B cell (primary cell): ENCODE results near the gene UTY. TPM values are rescaled to one million over a fixed set of nuclear protein-coding genes. Genes with fewer than 3 reads are reported as not detected.
A peak's percentile ranks its signal among the peaks of the same experiment; 100 is the strongest.

Source experiments
- ATAC-seq: fragments of 200-7000 bp; cut with Tn5 transposase; one replicate; pipeline ENCODE4 v1.10.0; 2021; ENCODE audit warnings: low read depth, mild to moderate bottlenecking, moderate number of reproducible peaks, moderate library complexity
- CTCF ChIA-PET: fragments of 350-600 bp; sonication (Branson Sonifier 250); formaldehyde crosslinking; loops from one replicate; lab custom pipeline; 2021; ENCODE audit warnings: antibody characterized with exemption, inconsistent platforms; lab: Charles Lee
- POLR2A ChIA-PET: fragments of 350-600 bp; sonication (Branson Sonifier 250); formaldehyde crosslinking; loops from one replicate; lab custom pipeline; 2021; ENCODE audit warnings: antibody characterized with exemption; lab: Charles Lee
- DNase-seq: peaks from one replicate; pipeline ENCODE4 v3.0.0; 2013
- H2AFZ ChIP-seq: 2 replicates; pipeline ENCODE4 v1.6.1; 2012; ENCODE audit warnings: mild to moderate bottlenecking, low read depth, low read length; ENCODE audit not compliant: insufficient read depth, poor library complexity, severe bottlenecking
- H3K27ac ChIP-seq, 2 donors: 1 replicate in 1 of 2; 2 replicates in 1 of 2; pipeline ENCODE4 v1.5.1; 2012 to 2013; ENCODE audit warnings: low read length in 2 of 2, mild to moderate bottlenecking in 2 of 2, moderate library complexity in 1 of 2
- H3K27me3 ChIP-seq, 4 experiments: fragments of 200-600 bp in 1 of 4; sonication (generic) in 1 of 4; replicated peaks in 1 of 4; 1 replicate in 2 of 4; 2 replicates in 2 of 4; pipeline versions ENCODE4 v1.6.1 to v1.7.0; 2013 to 2016; ENCODE audit warnings: low read length in 3 of 4, mild to moderate bottlenecking in 2 of 4, mixed read lengths in 1 of 4, moderate library complexity in 1 of 4; ENCODE audit not compliant: insufficient read depth in 4 of 4, control insufficient read depth in 3 of 4; ENCODE audit errors: control extremely low read depth in 1 of 4
- H3K36me3 ChIP-seq, 2 experiments: replicated peaks in 1 of 2; 1 replicate in 1 of 2; 2 replicates in 1 of 2; pipeline versions ENCODE4 v1.6.1 to v1.7.1; 2013; ENCODE audit warnings: low read length in 1 of 2; ENCODE audit not compliant: insufficient read depth in 2 of 2, control insufficient read depth in 1 of 2; ENCODE audit errors: control extremely low read depth in 1 of 2, extremely low read depth in 1 of 2
- H3K4me1 ChIP-seq, 2 donors: fragments of 200-600 bp in 1 of 2; sonication (generic) in 1 of 2; 1 replicate in 1 of 2; 2 replicates in 1 of 2; pipeline versions ENCODE4 v1.5.1 to v1.6.1; 2013 to 2017; ENCODE audit warnings: low read length in 2 of 2; ENCODE audit not compliant: control insufficient read depth in 2 of 2, insufficient read depth in 2 of 2
- H3K4me2 ChIP-seq: replicated peaks from 2 replicates; pipeline ENCODE3; 2012; ENCODE audit warnings: mild to moderate bottlenecking, low read depth, low read length; ENCODE audit not compliant: poor library complexity, severe bottlenecking
- H3K4me3 ChIP-seq, 5 experiments: fragments of 200-600 bp in 1 of 5; sonication (generic) in 1 of 5; 1 replicate in 3 of 5; 2 replicates in 2 of 5; pipeline versions ENCODE4 v1.5.1 to v1.7.0; 2011 to 2016; ENCODE audit warnings: low read length in 4 of 5, mild to moderate bottlenecking in 4 of 5, low read depth in 2 of 5, control low read depth in 1 of 5, moderate library complexity in 1 of 5; ENCODE audit not compliant: insufficient read depth in 1 of 5; ENCODE audit errors: control extremely low read depth in 1 of 5, extremely low read depth in 1 of 5
- H3K79me2 ChIP-seq: fragments of 200-600 bp; sonication (generic); one replicate; pipeline ENCODE4 v1.6.0; 2016; ENCODE audit warnings: low read length; ENCODE audit not compliant: control insufficient read depth, insufficient read depth
- H3K9ac ChIP-seq: fragments of 200-600 bp; sonication (generic); 2 replicates; pipeline ENCODE4 v1.6.1; 2017; ENCODE audit warnings: mild to moderate bottlenecking, low read length, moderate library complexity
- H3K9me3 ChIP-seq, 3 donors: one replicate each; pipeline versions ENCODE4 v1.6.1 to v1.7.1; 2013; ENCODE audit warnings: low read length in 2 of 3; ENCODE audit not compliant: control insufficient read depth in 2 of 3, insufficient read depth in 1 of 3; ENCODE audit errors: control extremely low read depth in 1 of 3
- H4K20me1 ChIP-seq: 2 replicates; pipeline ENCODE4 v1.6.0; 2012; ENCODE audit warnings: mild to moderate bottlenecking, low read length; ENCODE audit not compliant: insufficient read depth, control insufficient read depth, poor library complexity, severe bottlenecking
- H3K27ac Mint-ChIP-seq: one replicate; pipeline ENCODE4 v1.8.0; 2021; ENCODE audit warnings: mixed read lengths
- H3K27me3 Mint-ChIP-seq: one replicate; pipeline ENCODE4 v1.8.0; 2021; ENCODE audit warnings: mixed read lengths
- H3K4me1 Mint-ChIP-seq: one replicate; pipeline ENCODE4 v1.8.0; 2021; ENCODE audit warnings: mixed read lengths
- H3K4me3 Mint-ChIP-seq: one replicate; pipeline ENCODE4 v1.8.0; 2021; ENCODE audit warnings: mixed read lengths
- H3K9me3 Mint-ChIP-seq: one replicate; pipeline ENCODE4 v1.8.0; 2022; ENCODE audit warnings: mixed read lengths; ENCODE audit not compliant: insufficient read depth
- CTCF ChIP-seq: fragments of 200-600 bp; IDR thresholded peaks from one replicate; pipeline ENCODE4 v1.8.0; 2022; ENCODE audit warnings: antibody characterized with exemption, mild to moderate bottlenecking
- EZH2 ChIP-seq: IDR thresholded peaks from 2 replicates; pipeline ENCODE4 v1.6.1; 2012; ENCODE audit warnings: borderline replicate concordance, low read depth, mild to moderate bottlenecking, moderate library complexity, low read length; ENCODE audit not compliant: insufficient read depth, poor library complexity, severe bottlenecking
- WGBS: methylation state at CpG from one replicate; pipeline ENCODE4 v1.1.5; 2013; ENCODE audit warnings: missing lambda C conversion rate; ENCODE audit not compliant: insufficient coverage; 5-methylcytosine and 5-hydroxymethylcytosine counted together
- intact Hi-C: fragments of 100-400 bp; cut with micrococcal nuclease; formaldehyde crosslinking; loops from one replicate; pipeline ENCODE4 v1.10.0; 2022
- polyA plus RNA-seq: library from polyadenylated mRNA; depleted of rRNA; stranded (reverse); fragments of >200 nt; gene quantifications from 2 replicates; pipeline ENCODE4 v1.2.3, GENCODE V29; 2012
- total RNA-seq, 2 donors: library from RNA; stranded (reverse); fragments of 120-200 nt in 1 of 2; gene quantifications; 1 replicate in 1 of 2; 2 replicates in 1 of 2; pipeline versions ENCODE4 v1.2.3 to v1.2.4, GENCODE V29; 2013 to 2022

UTY gene
- total and polyA plus RNA-seq, 2 donors (not counting 1 experiment from before 2014, with no cell fraction given) = 112 TPM; not detected in 1

- Mint-ChIP-seq H3K4me1 (peaks cover 24% of the 10 kb centered on the region), H3K27ac (no peak overlapping the region), H3K9me3 (no peaks in the 10 kb centered on the region), H3K27me3 (no peaks in the 10 kb centered on the region), H3K4me3 (no peak overlapping the region)
- Histone ChIP-seq H3K27me3 (no peaks in the 10 kb centered on the region), H3K9ac (no peak overlapping the region), H3K4me1 (peaks cover 0 to under 1% of the 10 kb centered on the region in 2 donors), H3K36me3 (peaks cover 0 to 12% of the 10 kb centered on the region in 2 experiments), H2AFZ (no peak overlapping the region), H3K9me3 (no peaks in the 10 kb centered on the region), H3K27ac (no peak overlapping the region), H3K4me2 (no peak overlapping the region), H4K20me1 (no peaks in the 10 kb centered on the region), H3K4me3 (no peak overlapping the region), H3K79me2 (no peaks in the 10 kb centered on the region)
- DNase-seq = no peak
- CTCF ChIA-PET = no interaction called here
- no peak for ATAC-seq
- TF ChIP-seq CTCF (no peak), EZH2 (no peak)
- intact Hi-C loops = no loop called here
- POLR2A ChIA-PET = no interaction called here
- no CpG with 5 or more reads among the region's 1 CpG for WGBS
These were observed 39.0 kb downstream of the UTY start for GRCh38 chrY:13440811-13441210.

GRCh38 chrY:13435968-13436937 is 43.6 kb downstream of the UTY start:
- H3K79me2 ChIP-seq = no peaks in the 10 kb centered on the region
- POLR2A ChIA-PET = no interaction called here
- peaks cover 0 to 4% (median 3%) of the 10 kb centered on the region in 3 donors for H3K9me3 ChIP-seq
- ATAC-seq = peak; percentile 81
- H3K4me1 Mint-ChIP-seq = peaks cover 49% of the 10 kb centered on the region
- intact Hi-C loops = loop anchor here (1.0 kb wide), 1 partner anchor 293 kb away; no protein-coding TSS in a partner anchor
- H3K9me3 Mint-ChIP-seq = peaks cover 2% of the 10 kb centered on the region
- no peak overlapping the region for H3K4me2 ChIP-seq
- H2AFZ ChIP-seq = no peak overlapping the region
- H3K4me3 Mint-ChIP-seq = peak overlapping the region; percentile 93
- H3K4me3 ChIP-seq = peak overlapping the region in 1 of 5 experiments; percentile 35
- H3K27me3 Mint-ChIP-seq = no peaks in the 10 kb centered on the region
- H3K36me3 ChIP-seq = peaks cover 0 to 3% of the 10 kb centered on the region in 2 experiments
- H3K9ac ChIP-seq = no peak overlapping the region
- CTCF ChIA-PET = interaction anchor here (0.8 to 1.5 kb wide), 4 partner anchors 104 to 301 kb away, joined by 3 read pairs; partner anchors contain the start of gene TMSB4Y
- TF ChIP-seq CTCF (peak; percentile 45), EZH2 (no peak)
- peak; percentile 63 for DNase-seq
- no peaks in the 10 kb centered on the region for H3K27me3 ChIP-seq
- WGBS = 72% methylated on average over 7 of the region's 25 CpGs
- peaks cover 0 to 6% of the 10 kb centered on the region in 2 donors for H3K4me1 ChIP-seq
- H3K27ac ChIP-seq = peak overlapping the region in 1 of 2 donors; percentile 65
- peak overlapping the region; percentile 83 for H3K27ac Mint-ChIP-seq
- no peaks in the 10 kb centered on the region for H4K20me1 ChIP-seq
